ENCODE results near the gene SLC22A23.

DNA sequence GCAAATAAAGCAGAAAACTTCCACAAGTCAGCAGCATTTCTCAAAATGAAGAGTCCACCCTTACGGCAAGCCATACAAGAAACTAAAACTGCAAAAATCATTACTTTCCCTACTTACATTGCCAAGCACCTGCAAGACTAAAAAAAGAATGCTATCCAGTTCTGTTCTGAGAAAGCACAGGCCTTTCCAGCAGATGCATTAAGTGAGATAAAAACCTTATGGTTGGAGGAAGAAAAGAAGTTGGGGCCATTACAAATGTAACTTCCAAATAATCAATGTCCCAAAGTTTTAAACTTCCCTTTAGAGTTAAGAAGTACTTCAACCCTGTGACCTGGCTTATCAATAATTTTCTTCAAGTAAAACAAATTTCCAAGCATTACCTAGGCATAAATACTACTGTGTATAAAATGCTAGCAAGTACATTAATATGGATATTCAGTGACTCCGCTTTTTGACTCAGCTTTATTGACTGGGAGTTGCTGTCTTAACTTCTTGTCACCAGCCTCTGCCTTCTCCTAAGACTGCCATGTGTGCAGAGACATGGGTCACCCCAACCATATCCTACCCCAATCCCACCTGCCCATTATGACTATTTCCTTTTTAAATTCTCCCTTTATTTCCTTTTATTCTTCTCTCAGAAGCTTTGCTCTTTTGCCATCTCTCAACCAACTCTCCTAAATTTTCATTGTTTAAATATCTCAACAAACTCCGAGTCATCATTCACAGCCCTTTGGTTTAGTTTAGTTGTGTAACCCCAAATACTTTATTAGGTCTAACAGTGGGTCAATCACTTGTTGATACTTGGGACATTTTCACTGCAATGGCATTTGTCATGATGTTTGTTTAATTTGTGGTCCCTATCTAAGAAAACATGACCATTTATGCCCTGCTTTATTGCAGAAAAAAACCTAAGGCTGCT lies 49.7 kb downstream of the SLC22A23 start:
- no peak for TF ChIP-seq POLR2A (IDR thresholded peaks at IDR 0.05)
- no peak for TF ChIP-seq POLR2AphosphoS5 (IDR thresholded peaks at IDR 0.05)
